C4-2B (cell line): Measurements from ENCODE around the gene MED28.

Experiments
- CTCF ChIP-seq: fragments of 450-650 bp; conservative IDR thresholded peaks from 2 replicates; pipeline ENCODE4 v1.5.1; 2017; ENCODE audit warnings: mild to moderate bottlenecking
- ZFX ChIP-seq: fragments of 450-650 bp; IDR thresholded peaks from 2 replicates; pipeline ENCODE4 v1.6.1; 2017

- TF ChIP-seq CTCF = no peak
- TF ChIP-seq ZFX = no peak
These were observed 48.6 kb upstream of the MED28 start for GRCh38 chr4:17565846-17566245.
